ENCODE data around the gene APOC3. TPM values are rescaled to one million over a fixed set of nuclear protein-coding genes. Genes with fewer than 3 reads are reported as not detected.

Gene APOC3
- total RNA-seq, 1 experiment from 2014 or later: not detected

DNA sequence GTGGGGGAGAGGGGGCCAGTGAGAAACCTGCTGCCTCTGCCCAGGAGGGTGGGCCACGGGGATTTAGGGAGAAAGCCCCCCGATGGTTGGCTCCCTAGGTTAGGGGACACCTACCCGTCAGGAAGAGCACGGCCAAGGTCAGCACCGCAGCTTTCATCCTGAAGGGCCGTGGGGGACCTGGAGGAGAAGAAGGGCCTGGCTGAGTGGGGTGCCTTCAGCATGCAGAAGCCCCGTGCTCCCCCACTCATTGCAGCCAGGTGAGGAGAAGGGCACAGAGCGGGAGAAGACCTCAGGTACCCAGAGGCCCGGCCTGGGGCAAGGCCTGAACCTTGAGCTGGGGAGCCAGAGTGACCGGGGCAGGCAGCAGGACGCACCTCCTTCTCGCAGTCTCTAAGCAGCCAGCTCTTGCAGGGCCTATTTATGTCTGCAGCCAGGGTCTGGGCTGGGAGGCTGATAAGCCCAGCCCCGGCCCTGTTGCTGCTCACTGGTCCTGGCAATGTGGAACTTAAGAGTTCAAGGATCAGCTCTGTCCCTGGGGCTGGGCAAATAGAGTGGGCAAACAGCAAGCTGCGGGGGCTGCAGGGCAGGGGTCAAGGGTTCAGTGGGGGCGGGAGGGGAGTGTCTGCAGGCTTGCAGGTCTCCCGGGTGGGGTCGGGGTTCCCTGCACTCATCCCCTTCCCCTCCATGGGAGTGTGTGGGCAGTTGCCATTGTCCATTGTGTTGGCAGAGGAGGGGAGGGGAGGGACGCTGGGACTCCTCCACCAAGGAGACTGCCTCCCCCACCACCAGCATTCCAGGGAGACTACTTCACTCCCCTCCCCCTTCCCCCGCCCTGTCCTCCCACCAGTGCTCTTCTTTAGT lies 7.8 kb downstream of the APOC3 start, which contains the start of gene APOA1:
Gene APOA1, minus strand, starts transcription at position 392 of the 861 bp plus-strand sequence. Its CDS starts 235 bp downstream, at position 157.
- H3K4me2 ChIP-seq (ENCODE audit: low read length): peak within 1 kb of the TSS; percentile 89; the same call in 1 of the 2 replicates
- DNase-seq (no peak), ATAC-seq (no peak)
- no peaks in the 10 kb centered on the region for H3K9me3 ChIP-seq (ENCODE audit: low read length)
- TF ChIP-seq, protein P1, sequence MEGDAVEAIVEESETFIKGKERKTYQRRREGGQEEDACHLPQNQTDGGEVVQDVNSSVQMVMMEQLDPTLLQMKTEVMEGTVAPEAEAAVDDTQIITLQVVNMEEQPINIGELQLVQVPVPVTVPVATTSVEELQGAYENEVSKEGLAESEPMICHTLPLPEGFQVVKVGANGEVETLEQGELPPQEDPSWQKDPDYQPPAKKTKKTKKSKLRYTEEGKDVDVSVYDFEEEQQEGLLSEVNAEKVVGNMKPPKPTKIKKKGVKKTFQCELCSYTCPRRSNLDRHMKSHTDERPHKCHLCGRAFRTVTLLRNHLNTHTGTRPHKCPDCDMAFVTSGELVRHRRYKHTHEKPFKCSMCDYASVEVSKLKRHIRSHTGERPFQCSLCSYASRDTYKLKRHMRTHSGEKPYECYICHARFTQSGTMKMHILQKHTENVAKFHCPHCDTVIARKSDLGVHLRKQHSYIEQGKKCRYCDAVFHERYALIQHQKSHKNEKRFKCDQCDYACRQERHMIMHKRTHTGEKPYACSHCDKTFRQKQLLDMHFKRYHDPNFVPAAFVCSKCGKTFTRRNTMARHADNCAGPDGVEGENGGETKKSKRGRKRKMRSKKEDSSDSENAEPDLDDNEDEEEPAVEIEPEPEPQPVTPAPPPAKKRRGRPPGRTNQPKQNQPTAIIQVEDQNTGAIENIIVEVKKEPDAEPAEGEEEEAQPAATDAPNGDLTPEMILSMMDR (conservative IDR thresholded peaks at IDR 0.05; ENCODE audit: low read depth, low read length): no peak
- TF ChIP-seq EZH2 (IDR thresholded peaks at IDR 0.05; ENCODE audit: low read length, unreplicated experiment) (no peak), EZH2phosphoT487 (IDR thresholded peaks at IDR 0.05; ENCODE audit: borderline replicate concordance, low read length) (no peak)
- H3K9ac ChIP-seq (ENCODE audit: low read length): no peak within 1 kb of the TSS
- no peaks in the 10 kb centered on the region for H3K9me2 ChIP-seq (replicated peaks; ENCODE audit: low read length)
- no peaks in the 10 kb centered on the region for H3F3A ChIP-seq (ENCODE audit: low read length, unreplicated experiment)
- H3K79me2 ChIP-seq (ENCODE audit: low read length): no peaks in the 10 kb centered on the region
- intact Hi-C loops (cut with micrococcal nuclease): loop anchor here (5.0 kb wide), 1 partner anchor 65 kb away; the partner anchor contains the start of gene BUD13
- POLR2A ChIA-PET (ENCODE audit: unreplicated experiment): interaction anchor here (0.6 kb wide), 1 partner anchor 30 kb away, joined by 3 read pairs; no protein-coding TSS in a partner anchor
- BruUV-seq (replicated peaks): no TSS peak
- H3K27ac ChIP-seq (ENCODE audit: low read length): no peak within 1 kb of the TSS
- CTCF ChIA-PET: interaction anchor here (2.3 kb wide), 1 partner anchor 50 kb away, joined by 16 read pairs; the partner anchor contains the start of gene ZPR1
- H3K4me3 ChIP-seq (ENCODE audit: low read length): no peak within 1 kb of the TSS
- no peaks in the 10 kb centered on the region for H4K20me1 ChIP-seq (ENCODE audit: low read length)
- H3K4me1 ChIP-seq (ENCODE audit: insufficient read depth, low read length): peaks cover 7% of the 10 kb centered on the region
- no peaks in the 10 kb centered on the region for H3K36me3 ChIP-seq (ENCODE audit: low read depth, low read length)
- H3K27me3 ChIP-seq (ENCODE audit: low read length): no peaks in the 10 kb centered on the region
- H2AFZ ChIP-seq (ENCODE audit: low read length): no peak within 1 kb of the TSS

DNA sequence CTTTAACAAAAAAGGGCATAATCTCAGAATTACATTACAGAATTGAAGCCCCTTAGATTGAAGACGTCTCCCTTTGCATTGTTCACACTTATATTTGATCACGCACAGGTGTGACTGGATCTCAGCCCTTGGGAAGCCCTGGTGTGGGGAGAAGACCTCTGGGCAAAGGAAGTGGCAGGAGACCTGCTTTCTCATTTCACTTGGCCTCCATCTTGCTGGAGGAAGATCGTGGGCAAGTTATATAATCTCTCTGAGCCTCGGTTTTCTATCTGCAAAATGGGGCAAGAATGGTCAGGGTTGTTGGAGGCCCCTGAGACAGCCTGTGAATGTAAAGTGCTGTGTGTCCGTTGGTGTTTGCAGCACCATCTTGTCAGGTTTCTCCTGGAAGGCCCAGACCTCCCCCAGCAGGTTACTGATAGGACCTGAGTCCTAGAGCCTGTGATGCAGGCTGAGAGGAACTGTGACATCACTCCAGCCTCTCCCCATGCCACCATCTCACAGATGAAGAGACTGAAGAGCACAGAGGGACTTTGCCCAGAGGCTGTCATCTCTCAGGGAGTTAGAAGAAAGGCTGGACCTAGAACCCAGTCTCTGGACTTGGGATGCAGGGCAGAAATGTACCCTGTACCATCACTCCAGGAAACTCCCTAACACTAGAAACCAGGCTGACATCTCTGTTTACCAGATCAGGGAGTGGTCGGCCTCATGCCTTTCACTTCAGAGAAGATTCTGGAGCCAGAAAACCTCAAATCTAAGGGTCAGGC lies 8.8 kb downstream of the APOC3 start:
- Histone ChIP-seq H3K79me2 (ENCODE audit: low read length) (no peaks in the 10 kb centered on the region), H3K4me1 (ENCODE audit: insufficient read depth, low read length) (peaks cover 7% of the 10 kb centered on the region), H3K9me2 (replicated peaks; ENCODE audit: low read length) (no peaks in the 10 kb centered on the region), H4K20me1 (ENCODE audit: low read length) (no peaks in the 10 kb centered on the region), H3K27me3 (ENCODE audit: low read length) (no peaks in the 10 kb centered on the region), H2AFZ (ENCODE audit: low read length) (no peak overlapping the region), H3K9ac (ENCODE audit: low read length) (no peak overlapping the region), H3F3A (ENCODE audit: low read length, unreplicated experiment) (no peaks in the 10 kb centered on the region), H3K4me3 (ENCODE audit: low read length) (no peak overlapping the region), H3K27ac (ENCODE audit: low read length) (no peak overlapping the region), H3K9me3 (ENCODE audit: low read length) (no peaks in the 10 kb centered on the region), H3K36me3 (ENCODE audit: low read depth, low read length) (0 out of 2 replicates have a peak, but pooled peaks cover 2% of the 10 kb centered on the region), H3K4me2 (ENCODE audit: low read length) (no peak overlapping the region)
- ChIA-PET POLR2A (ENCODE audit: unreplicated experiment) (no interaction called here), CTCF (no interaction called here)
- intact Hi-C loops (cut with micrococcal nuclease): loop anchor here (5.0 kb wide), 1 partner anchor 66 kb away; the partner anchor contains the start of gene BUD13
- BruUV-seq (replicated peaks): no TSS peak
- no peak for TF ChIP-seq EZH2phosphoT487 (IDR thresholded peaks at IDR 0.05; ENCODE audit: borderline replicate concordance, low read length)
- no peak for TF ChIP-seq EZH2 (IDR thresholded peaks at IDR 0.05; ENCODE audit: low read length, unreplicated experiment)
- TF ChIP-seq, protein P1 (conservative IDR thresholded peaks at IDR 0.05; ENCODE audit: low read depth, low read length): no peak
- ATAC-seq: no peak
- no peak for DNase-seq
